ENCODE data around the gene JAK1. TPM values are rescaled to one million over a fixed set of nuclear protein-coding genes. Genes with fewer than 3 reads are reported as not detected.
"Not testable (repeated sequence)": the region's sequence is repeated elsewhere in the genome, so short reads cannot be mapped to it uniquely, and the experiment has no call there.

Gene JAK1
- 10 to 100 TPM; 54.9 to 71.5 (median 67.3) TPM for polyA plus RNA-seq (ENCODE audit: insufficient read length in 10 of 10)
- long read RNA-seq, donor 1, full-length matches to known transcripts = 2 of 10 reads
- long read RNA-seq, donor 1, partial matches to known transcripts = 8 of 10 reads
- long read RNA-seq, donor 1, other reads (novel, unspliced or antisense) = 0 of 10 reads
- long read RNA-seq, donor 2 = 0 reads
- long read RNA-seq, donor 3 = 0 reads
- long read RNA-seq, donor 4, full-length matches to known transcripts = 1 of 1 reads
- long read RNA-seq, donor 4, partial matches to known transcripts = 0 of 1 reads
- long read RNA-seq, donor 4, other reads (novel, unspliced or antisense) = 0 of 1 reads
- long read RNA-seq, donor 5, full-length matches to known transcripts = 2 of 9 reads
- long read RNA-seq, donor 5, partial matches to known transcripts = 7 of 9 reads
- long read RNA-seq, donor 5, other reads (novel, unspliced or antisense) = 0 of 9 reads
- long read RNA-seq, donor 6, full-length matches to known transcripts = 2 of 13 reads
- long read RNA-seq, donor 6, partial matches to known transcripts = 11 of 13 reads
- long read RNA-seq, donor 6, other reads (novel, unspliced or antisense) = 0 of 13 reads
- long read RNA-seq, donor 7, full-length matches to known transcripts = 2 of 2 reads
- long read RNA-seq, donor 7, partial matches to known transcripts = 0 of 2 reads
- long read RNA-seq, donor 7, other reads (novel, unspliced or antisense) = 0 of 2 reads
- long read RNA-seq, donor 8, full-length matches to known transcripts = 1 of 1 reads
- long read RNA-seq, donor 8, partial matches to known transcripts = 0 of 1 reads
- long read RNA-seq, donor 8, other reads (novel, unspliced or antisense) = 0 of 1 reads
- long read RNA-seq, donor 9, full-length matches to known transcripts = 1 of 1 reads
- long read RNA-seq, donor 9, partial matches to known transcripts = 0 of 1 reads
- long read RNA-seq, donor 9, other reads (novel, unspliced or antisense) = 0 of 1 reads

GRCh38 chr1:64966158-64966971 lies at the start of gene JAK1:
Gene JAK1, minus strand, starts transcription at chr1:64966549. Its CDS starts 80,285 bp downstream, at chr1:64886264.
- peak; percentile 88 to 95 (median 91) for DNase-seq

- no peak for DNase-seq
Measured at GRCh38 chr1:65014321-65014720, 48.0 kb upstream of the JAK1 start.

GRCh38 chr1:65011983-65012382 lies 45.6 kb upstream of the JAK1 start:
- DNase-seq = no peak

- no peak for DNase-seq
Measured at GRCh38 chr1:65009724-65010420, 43.5 kb upstream of the JAK1 start.

- DNase-seq = no peak
Measured at GRCh38 chr1:65009176-65009575, 42.8 kb upstream of the JAK1 start.

- DNase-seq = no peak
Measured at GRCh38 chr1:65006806-65007205, 40.5 kb upstream of the JAK1 start.

- DNase-seq = no peak
Measured at GRCh38 chr1:65003316-65003664, 36.9 kb upstream of the JAK1 start.

GRCh38 chr1:65002508-65003315 lies 36.4 kb upstream of the JAK1 start:
- DNase-seq = peak; percentile 56 to 90 (median 74)

- no peak for DNase-seq
Measured at GRCh38 chr1:65002156-65002507, 35.8 kb upstream of the JAK1 start.

- DNase-seq = peak; percentile 51 to 73 (median 52)
Measured at GRCh38 chr1:65001231-65001792, 35.0 kb upstream of the JAK1 start.

GRCh38 chr1:64998425-64998948 lies 32.1 kb upstream of the JAK1 start:
- not testable (repeated sequence) for DNase-seq

- DNase-seq = no peak
Measured at GRCh38 chr1:64996541-64997257, 30.4 kb upstream of the JAK1 start.

- no peak for DNase-seq
Measured at GRCh38 chr1:64995316-64995715, 29.0 kb upstream of the JAK1 start.

GRCh38 chr1:64986903-64987871 lies 20.8 kb upstream of the JAK1 start:
- DNase-seq = no peak

- no peak for DNase-seq
Measured at GRCh38 chr1:64984737-64985136, 18.4 kb upstream of the JAK1 start.

- no peak for DNase-seq
Measured at GRCh38 chr1:64984106-64984505, 17.8 kb upstream of the JAK1 start.

GRCh38 chr1:64983110-64983509 lies 16.8 kb upstream of the JAK1 start:
- DNase-seq = peak in 1 of 3 donors; percentile 23

Measured in muscle of back (tissue), 13 donors.